Measurements from ENCODE around the gene MGRN1. TPM values are rescaled to one million over a fixed set of nuclear protein-coding genes. Genes with fewer than 3 reads are reported as not detected.
"Not testable (repeated sequence)": the region's sequence is repeated elsewhere in the genome, so short reads cannot be mapped to it uniquely, and the experiment has no call there.

The MGRN1 gene
- total RNA-seq, 1 donor from 2014 or later, result 16.2 TPM

DNA sequence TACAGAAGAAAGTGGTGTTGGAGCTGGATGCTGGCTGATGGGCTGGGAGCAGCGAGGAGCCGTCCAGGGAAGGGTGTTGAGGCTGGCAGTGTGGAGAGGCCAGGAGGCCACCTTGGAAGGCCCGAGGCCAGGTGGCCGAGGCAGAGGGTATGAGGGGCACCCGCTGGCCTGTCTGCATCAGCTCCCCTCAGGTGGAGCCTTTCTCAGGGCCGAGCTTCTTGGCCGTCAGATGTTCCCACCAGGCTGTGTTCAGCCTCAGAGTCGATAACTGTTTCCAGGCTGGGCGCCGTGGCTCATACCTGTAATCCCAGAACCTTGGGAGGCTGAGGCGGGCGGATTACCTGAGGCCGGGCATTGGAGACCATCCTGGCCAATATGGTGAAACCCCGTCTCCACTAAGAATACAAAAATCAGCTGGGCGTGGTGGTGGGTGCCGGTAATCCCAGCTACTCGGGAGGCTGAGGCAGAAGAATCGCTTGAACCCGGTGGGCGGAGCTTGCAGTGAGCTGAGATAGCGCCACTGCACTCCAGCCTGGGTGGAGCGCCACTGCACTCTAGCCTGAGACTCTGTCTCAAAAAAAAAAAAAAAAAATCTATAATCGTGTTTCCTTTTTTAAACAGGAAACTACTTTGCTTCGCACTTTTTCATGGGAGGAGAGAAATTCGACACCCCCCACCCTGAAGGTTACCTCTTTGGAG is 25.3 kb downstream of the MGRN1 start:
- Histone ChIP-seq H3K36me3 (ENCODE audit: control insufficient read depth in 3 of 3, insufficient read depth in 3 of 3, low read length in 3 of 3) (peaks cover 28 to 36% (median 31%) of the 10 kb centered on the region in 3 donors), H3K27ac (ENCODE audit: low read depth, low read length) (no peak overlapping the region), H3K4me1 (ENCODE audit: control insufficient read depth in 3 of 3, insufficient read depth in 3 of 3, low read length in 3 of 3) (no peaks in the 10 kb centered on the region), H3K4me3 (ENCODE audit: low read length in 3 of 3) (no peak overlapping the region), H3K9me3 (ENCODE audit: control insufficient read depth in 3 of 3, low read length in 3 of 3) (no peaks in the 10 kb centered on the region), H3K27me3 (ENCODE audit: control insufficient read depth in 3 of 3, insufficient read depth in 3 of 3, low read length in 3 of 3) (no peaks in the 10 kb centered on the region), H3K9ac (ENCODE audit: low read depth in 1 of 3, low read length in 3 of 3) (no peak overlapping the region)

DNA sequence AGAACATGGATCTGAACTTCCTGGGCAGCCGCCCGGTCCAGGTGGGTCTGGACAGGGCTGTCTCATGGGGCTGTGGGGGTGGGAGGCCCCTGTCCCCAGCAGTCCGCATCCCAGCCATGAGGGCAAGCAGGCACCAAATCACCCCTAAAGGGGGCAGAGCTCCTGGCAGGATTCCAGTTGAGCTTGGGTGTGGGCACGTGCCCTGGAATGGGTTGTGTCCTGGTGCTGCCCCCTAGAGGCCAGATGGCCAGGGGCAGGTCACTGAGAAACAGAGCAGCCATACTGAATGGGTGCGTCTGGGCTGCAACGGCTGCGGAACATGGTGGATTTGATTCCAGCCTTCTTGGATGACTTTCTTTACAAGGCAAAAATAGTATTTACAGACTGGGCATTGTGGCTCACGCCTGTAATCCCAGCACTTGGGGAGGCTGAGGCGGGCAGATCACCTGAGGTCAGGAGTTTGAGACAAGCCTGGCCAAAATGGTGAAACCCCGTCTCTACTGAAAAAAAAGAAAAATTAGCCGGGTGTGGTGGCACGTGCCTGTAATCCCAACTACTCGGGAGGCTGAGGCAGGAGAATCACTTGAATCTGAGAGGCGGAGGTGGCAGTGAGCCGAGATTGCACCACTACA is 25.9 kb downstream of the MGRN1 start:
- not testable (repeated sequence) for H3K27ac ChIP-seq (ENCODE audit: low read depth, low read length); H3K9ac ChIP-seq (ENCODE audit: low read depth in 1 of 3, low read length in 3 of 3); H3K4me3 ChIP-seq (ENCODE audit: low read length in 3 of 3); H3K4me1 ChIP-seq (ENCODE audit: control insufficient read depth in 3 of 3, insufficient read depth in 3 of 3, low read length in 3 of 3); H3K9me3 ChIP-seq (ENCODE audit: control insufficient read depth in 3 of 3, low read length in 3 of 3); H3K27me3 ChIP-seq (ENCODE audit: control insufficient read depth in 3 of 3, insufficient read depth in 3 of 3, low read length in 3 of 3)
- H3K36me3 ChIP-seq (ENCODE audit: control insufficient read depth in 3 of 3, insufficient read depth in 3 of 3, low read length in 3 of 3), result peaks cover 34 to 41% (median 38%) of the 10 kb centered on the region in 3 donors

- H3K27ac ChIP-seq (ENCODE audit: low read depth, low read length), result no peak overlapping the region
- no peak overlapping the region for H3K9ac ChIP-seq (ENCODE audit: low read depth in 1 of 3, low read length in 3 of 3)
- H3K4me1 ChIP-seq (ENCODE audit: control insufficient read depth in 3 of 3, insufficient read depth in 3 of 3, low read length in 3 of 3), result no peaks in the 10 kb centered on the region
- H3K9me3 ChIP-seq (ENCODE audit: control insufficient read depth in 3 of 3, low read length in 3 of 3), result no peaks in the 10 kb centered on the region
- H3K27me3 ChIP-seq (ENCODE audit: control insufficient read depth in 3 of 3, insufficient read depth in 3 of 3, low read length in 3 of 3), result no peaks in the 10 kb centered on the region
- H3K36me3 ChIP-seq (ENCODE audit: control insufficient read depth in 3 of 3, insufficient read depth in 3 of 3, low read length in 3 of 3), result peaks cover 40 to 42% (median 40%) of the 10 kb centered on the region in 3 donors
- H3K4me3 ChIP-seq (ENCODE audit: low read length in 3 of 3), result no peak overlapping the region
These were observed 27.2 kb downstream of the MGRN1 start for GRCh38 chr16:4651827-4652226.

GRCh38 chr16:4652561-4652960 is 27.9 kb downstream of the MGRN1 start:
- H3K4me1 ChIP-seq (ENCODE audit: control insufficient read depth in 3 of 3, insufficient read depth in 3 of 3, low read length in 3 of 3), result no peaks in the 10 kb centered on the region
- H3K4me3 ChIP-seq (ENCODE audit: low read length in 3 of 3), result no peak overlapping the region
- H3K9me3 ChIP-seq (ENCODE audit: control insufficient read depth in 3 of 3, low read length in 3 of 3), result no peaks in the 10 kb centered on the region
- H3K27ac ChIP-seq (ENCODE audit: low read depth, low read length), result no peak overlapping the region
- no peaks in the 10 kb centered on the region for H3K27me3 ChIP-seq (ENCODE audit: control insufficient read depth in 3 of 3, insufficient read depth in 3 of 3, low read length in 3 of 3)
- H3K36me3 ChIP-seq (ENCODE audit: control insufficient read depth in 3 of 3, insufficient read depth in 3 of 3, low read length in 3 of 3), result peaks cover 47 to 48% (median 47%) of the 10 kb centered on the region in 3 donors
- no peak overlapping the region for H3K9ac ChIP-seq (ENCODE audit: low read depth in 1 of 3, low read length in 3 of 3)

DNA sequence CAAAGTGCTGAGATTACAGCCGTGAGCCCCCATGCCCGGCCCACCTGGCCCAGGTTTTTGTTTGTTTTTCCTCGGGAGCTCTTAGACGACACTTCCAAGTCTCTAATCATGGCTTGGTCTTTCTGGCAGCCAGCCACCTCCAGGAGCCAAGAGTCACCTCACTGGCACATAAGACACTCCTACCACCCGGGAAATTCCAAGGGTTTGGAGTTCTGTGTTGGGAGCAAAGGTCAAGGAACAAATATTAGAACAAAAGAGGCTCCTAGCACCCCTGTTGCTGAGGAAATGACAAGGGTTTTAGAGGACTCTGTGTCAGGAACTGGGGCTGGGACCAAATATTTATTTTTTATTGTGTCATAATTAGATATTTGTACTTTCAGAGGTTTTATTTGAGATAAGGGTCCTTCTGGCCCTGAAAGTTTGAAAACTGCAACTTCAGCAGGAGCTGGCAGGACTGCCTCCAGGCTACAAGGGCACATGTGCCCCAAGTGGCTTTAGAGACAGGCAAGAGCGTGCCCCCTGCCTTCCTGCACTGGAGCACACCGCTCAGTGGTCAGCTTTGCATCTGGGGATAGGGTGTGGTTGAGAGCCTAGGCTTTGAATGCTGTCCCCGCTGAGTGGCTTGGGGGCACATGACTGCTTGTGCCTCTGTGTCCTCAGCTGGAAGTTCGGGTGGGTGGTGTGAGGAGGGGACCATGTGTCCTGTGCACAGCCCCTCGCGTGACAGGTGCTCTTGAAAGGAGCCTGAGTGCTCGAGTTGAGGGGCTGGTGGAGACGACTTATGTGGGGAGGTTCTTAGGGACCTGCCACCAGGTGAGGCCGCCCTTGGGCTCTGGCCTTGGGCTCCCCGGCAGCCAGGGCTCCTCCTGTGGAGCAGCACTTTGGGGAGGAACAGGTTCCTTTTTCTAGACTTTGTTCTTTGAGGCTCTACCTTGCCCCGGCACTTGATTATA is 29.7 kb downstream of the MGRN1 start:
- no peak overlapping the region for H3K4me3 ChIP-seq (ENCODE audit: low read length in 3 of 3)
- H3K27me3 ChIP-seq (ENCODE audit: control insufficient read depth in 3 of 3, insufficient read depth in 3 of 3, low read length in 3 of 3), result no peaks in the 10 kb centered on the region
- H3K9ac ChIP-seq (ENCODE audit: low read depth in 1 of 3, low read length in 3 of 3), result no peak overlapping the region
- H3K27ac ChIP-seq (ENCODE audit: low read depth, low read length), result no peak overlapping the region
- H3K36me3 ChIP-seq (ENCODE audit: control insufficient read depth in 3 of 3, insufficient read depth in 3 of 3, low read length in 3 of 3), result peaks cover 54 to 59% (median 57%) of the 10 kb centered on the region in 3 donors
- no peaks in the 10 kb centered on the region for H3K4me1 ChIP-seq (ENCODE audit: control insufficient read depth in 3 of 3, insufficient read depth in 3 of 3, low read length in 3 of 3)
- H3K9me3 ChIP-seq (ENCODE audit: control insufficient read depth in 3 of 3, low read length in 3 of 3), result no peaks in the 10 kb centered on the region

- H3K4me3 ChIP-seq (ENCODE audit: low read length in 3 of 3), result no peak overlapping the region
- peaks cover 53 to 59% (median 57%) of the 10 kb centered on the region in 3 donors for H3K36me3 ChIP-seq (ENCODE audit: control insufficient read depth in 3 of 3, insufficient read depth in 3 of 3, low read length in 3 of 3)
- peaks cover 0 to 4% (median 4%) of the 10 kb centered on the region in 3 donors for H3K4me1 ChIP-seq (ENCODE audit: control insufficient read depth in 3 of 3, insufficient read depth in 3 of 3, low read length in 3 of 3)
- no peaks in the 10 kb centered on the region for H3K27me3 ChIP-seq (ENCODE audit: control insufficient read depth in 3 of 3, insufficient read depth in 3 of 3, low read length in 3 of 3)
- no peak overlapping the region for H3K9ac ChIP-seq (ENCODE audit: low read depth in 1 of 3, low read length in 3 of 3)
- H3K9me3 ChIP-seq (ENCODE audit: control insufficient read depth in 3 of 3, low read length in 3 of 3), result no peaks in the 10 kb centered on the region
- H3K27ac ChIP-seq (ENCODE audit: low read depth, low read length), result no peak overlapping the region
These were observed 30.5 kb downstream of the MGRN1 start for GRCh38 chr16:4654964-4655590.

- peaks cover 2 to 6% (median 4%) of the 10 kb centered on the region in 3 donors for H3K4me1 ChIP-seq (ENCODE audit: control insufficient read depth in 3 of 3, insufficient read depth in 3 of 3, low read length in 3 of 3)
- no peaks in the 10 kb centered on the region for H3K9me3 ChIP-seq (ENCODE audit: control insufficient read depth in 3 of 3, low read length in 3 of 3)
- H3K4me3 ChIP-seq (ENCODE audit: low read length in 3 of 3), result no peak overlapping the region
- H3K27me3 ChIP-seq (ENCODE audit: control insufficient read depth in 3 of 3, insufficient read depth in 3 of 3, low read length in 3 of 3), result no peaks in the 10 kb centered on the region
- no peak overlapping the region for H3K27ac ChIP-seq (ENCODE audit: low read depth, low read length)
- peaks cover 51 to 61% (median 57%) of the 10 kb centered on the region in 3 donors for H3K36me3 ChIP-seq (ENCODE audit: control insufficient read depth in 3 of 3, insufficient read depth in 3 of 3, low read length in 3 of 3)
- no peak overlapping the region for H3K9ac ChIP-seq (ENCODE audit: low read depth in 1 of 3, low read length in 3 of 3)
These were observed 31.2 kb downstream of the MGRN1 start for GRCh38 chr16:4655801-4656200.

GRCh38 chr16:4656221-4656620 is 31.6 kb downstream of the MGRN1 start:
- Histone ChIP-seq H3K36me3 (ENCODE audit: control insufficient read depth in 3 of 3, insufficient read depth in 3 of 3, low read length in 3 of 3) (peaks cover 48 to 58% (median 54%) of the 10 kb centered on the region in 3 donors), H3K4me3 (ENCODE audit: low read length in 3 of 3) (no peak overlapping the region), H3K9me3 (ENCODE audit: control insufficient read depth in 3 of 3, low read length in 3 of 3) (no peaks in the 10 kb centered on the region), H3K4me1 (ENCODE audit: control insufficient read depth in 3 of 3, insufficient read depth in 3 of 3, low read length in 3 of 3) (peaks cover 2 to 6% (median 4%) of the 10 kb centered on the region in 3 donors), H3K9ac (ENCODE audit: low read depth in 1 of 3, low read length in 3 of 3) (no peak overlapping the region), H3K27ac (ENCODE audit: low read depth, low read length) (no peak overlapping the region), H3K27me3 (ENCODE audit: control insufficient read depth in 3 of 3, insufficient read depth in 3 of 3, low read length in 3 of 3) (no peaks in the 10 kb centered on the region)

GRCh38 chr16:4656695-4657686 is 32.4 kb downstream of the MGRN1 start:
- Histone ChIP-seq H3K9ac (ENCODE audit: low read depth in 1 of 3, low read length in 3 of 3) (no peak overlapping the region), H3K9me3 (ENCODE audit: control insufficient read depth in 3 of 3, low read length in 3 of 3) (no peaks in the 10 kb centered on the region), H3K4me1 (ENCODE audit: control insufficient read depth in 3 of 3, insufficient read depth in 3 of 3, low read length in 3 of 3) (peaks cover 2 to 6% (median 4%) of the 10 kb centered on the region in 3 donors), H3K27me3 (ENCODE audit: control insufficient read depth in 3 of 3, insufficient read depth in 3 of 3, low read length in 3 of 3) (no peaks in the 10 kb centered on the region), H3K27ac (ENCODE audit: low read depth, low read length) (no peak overlapping the region), H3K4me3 (ENCODE audit: low read length in 3 of 3) (no peak overlapping the region), H3K36me3 (ENCODE audit: control insufficient read depth in 3 of 3, insufficient read depth in 3 of 3, low read length in 3 of 3) (peaks cover 46 to 50% (median 48%) of the 10 kb centered on the region in 3 donors)

All from skeletal muscle tissue (tissue), 4 donors.